ENCODE data around the gene FGF8.

The FGF8 gene

DNA sequence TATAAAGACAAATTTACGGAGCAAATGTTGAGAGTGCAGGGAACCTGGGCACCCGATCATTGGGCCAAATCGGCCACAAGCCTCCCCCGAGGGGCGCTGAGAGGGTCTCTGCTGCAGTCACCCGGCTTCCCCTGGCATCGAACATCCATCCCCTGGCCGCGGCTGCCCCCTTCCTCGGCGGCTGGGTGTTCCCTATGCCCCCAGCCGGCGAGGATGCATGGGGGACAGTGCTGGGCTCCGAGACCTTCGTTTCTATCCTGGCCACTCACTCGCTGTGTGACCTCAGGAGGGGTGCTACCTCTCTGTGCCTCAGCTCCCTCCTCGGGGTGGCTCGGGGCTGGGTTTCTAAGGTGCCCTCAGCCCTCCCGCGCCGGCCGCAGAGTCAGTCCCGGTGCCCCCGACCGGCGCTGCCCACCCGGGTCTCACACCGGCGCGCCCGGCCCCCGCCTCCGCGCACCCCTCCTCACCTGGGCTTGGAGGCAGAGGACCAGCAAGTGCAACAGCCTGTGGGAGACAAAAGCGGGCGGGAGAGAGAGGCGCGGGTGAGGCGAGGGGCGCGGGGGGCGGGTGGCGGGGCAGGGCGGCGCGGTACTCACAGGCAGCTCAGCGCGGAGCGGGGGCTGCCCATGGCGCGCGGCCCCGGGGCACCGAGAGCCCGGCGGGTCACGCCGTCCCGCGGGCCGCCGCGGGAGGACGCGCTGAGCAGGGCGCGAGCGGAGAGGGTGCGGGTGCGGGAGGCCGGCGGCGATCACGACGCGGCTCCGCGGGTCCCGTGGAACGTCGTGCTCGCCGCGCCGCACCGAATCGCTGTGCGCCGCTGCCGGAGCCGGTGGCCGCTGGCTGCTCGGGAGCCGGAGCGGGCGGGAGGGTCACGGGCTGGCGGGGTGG lies at the start of gene FGF8:
Gene FGF8, minus strand, starts transcription at position 842 of the 888 bp plus-strand sequence. Its CDS starts 214 bp downstream, at position 628.
- ATAC-seq: no peak
- no peak for DNase-seq
- peak within 1 kb of the TSS; percentile 42 to 68 for H3K4me3 Mint-ChIP-seq
- peaks cover 48% of the 10 kb centered on the region for H3K4me1 Mint-ChIP-seq
- no peak within 1 kb of the TSS for H3K27ac Mint-ChIP-seq
- no peaks in the 10 kb centered on the region for H3K9me3 Mint-ChIP-seq
- H3K27me3 Mint-ChIP-seq: peaks cover 85% of the 10 kb centered on the region

DNA sequence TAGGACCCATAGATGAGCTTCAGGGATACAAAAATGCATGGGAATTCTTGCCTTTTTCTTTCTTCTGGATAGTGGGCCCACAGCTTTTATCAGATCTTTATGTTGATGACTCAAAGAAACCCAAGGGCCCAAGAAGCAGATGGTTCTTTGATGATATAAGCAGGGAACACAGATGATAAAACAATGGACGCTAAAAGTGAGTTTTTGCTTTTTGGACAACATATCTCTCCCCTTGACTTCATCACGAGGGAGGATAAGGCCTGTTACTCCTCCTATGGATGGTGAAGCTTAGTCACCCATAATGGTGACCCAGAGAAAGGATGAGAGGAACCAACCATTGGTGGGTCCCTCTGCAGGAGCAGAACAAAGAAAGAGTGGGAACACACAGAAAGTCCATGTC lies 48.8 kb upstream of the FGF8 start:
- H3K4me3 Mint-ChIP-seq: no peak overlapping the region
- no peak for DNase-seq
- H3K27ac Mint-ChIP-seq: no peak overlapping the region
- H3K27me3 Mint-ChIP-seq: no peaks in the 10 kb centered on the region
- H3K4me1 Mint-ChIP-seq: peaks cover 15% of the 10 kb centered on the region
- H3K9me3 Mint-ChIP-seq: no peaks in the 10 kb centered on the region
- no peak for ATAC-seq

GRCh38 chr10:101818872-101819633 lies 43.1 kb upstream of the FGF8 start:
- H3K27ac Mint-ChIP-seq: peak overlapping the region; percentile 95 to 98
- H3K4me3 Mint-ChIP-seq: peak overlapping the region; percentile 91 to 93
- ATAC-seq (peak; percentile 67), DNase-seq (no peak)
- H3K4me1 Mint-ChIP-seq: peaks cover 40% of the 10 kb centered on the region
- no peaks in the 10 kb centered on the region for H3K27me3 Mint-ChIP-seq
- no peaks in the 10 kb centered on the region for H3K9me3 Mint-ChIP-seq

DNA sequence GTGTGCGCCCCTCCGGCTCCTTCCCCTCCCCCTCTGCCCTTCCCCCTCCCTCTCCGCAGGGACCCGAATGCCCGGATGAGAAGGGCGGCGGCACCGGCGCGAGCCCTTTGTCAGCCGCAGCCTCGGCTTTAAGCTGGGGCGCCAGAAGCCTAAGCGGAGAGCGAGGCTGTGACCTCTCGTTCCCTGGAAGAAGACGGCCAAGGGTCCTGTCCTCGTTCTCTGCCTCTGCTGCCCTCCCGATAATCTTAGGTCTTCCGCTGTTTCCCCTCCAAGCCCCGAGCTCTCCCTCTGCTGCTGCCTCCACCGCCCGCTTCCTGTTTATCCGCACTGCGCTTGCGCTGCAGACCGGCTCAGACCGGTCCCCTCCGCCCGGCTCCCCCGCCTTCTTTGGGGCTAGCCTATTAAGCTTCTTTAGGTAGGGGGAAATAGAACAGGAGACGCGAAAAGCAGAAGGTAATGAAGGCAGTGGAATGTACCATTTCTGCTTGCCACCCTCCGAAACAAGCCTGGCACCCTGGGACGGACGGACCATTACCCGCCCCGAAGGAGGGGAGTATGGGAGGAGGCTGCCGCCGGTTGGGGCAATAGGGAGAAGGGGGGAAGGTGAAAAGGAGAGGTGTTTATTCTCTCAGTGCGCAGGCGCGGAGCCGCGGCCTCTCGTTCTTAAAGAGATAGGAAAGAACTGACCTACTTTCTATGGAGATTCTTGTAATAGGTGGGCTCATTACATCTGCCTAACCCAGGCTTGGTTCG lies 42.4 kb upstream of the FGF8 start, which contains the start of gene OGA:
Gene OGA, minus strand, starts transcription at position 326 of the 753 bp plus-strand sequence. CDS start 422 bp downstream, outside the sequence.
- DNase-seq: peak; percentile 97 to 99
- ATAC-seq: peak; percentile 94
- Mint-ChIP-seq H3K27me3 (no peaks in the 10 kb centered on the region), H3K4me1 (peaks cover 47% of the 10 kb centered on the region), H3K27ac (peak within 1 kb of the TSS; percentile 95 to 98), H3K4me3 (peak within 1 kb of the TSS; percentile 91 to 93), H3K9me3 (no peaks in the 10 kb centered on the region)

- ATAC-seq: peak; percentile 41
- peak in 1 of 2 donors; percentile 62 for DNase-seq
- H3K4me1 Mint-ChIP-seq: peaks cover 55% of the 10 kb centered on the region
Measured at GRCh38 chr10:101817337-101818118, 41.6 kb upstream of the FGF8 start.

GRCh38 chr10:101816913-101817336 lies 41.0 kb upstream of the FGF8 start:
- Mint-ChIP-seq H3K4me3 (peak overlapping the region; percentile 91 to 93), H3K27ac (peak overlapping the region in 1 of 2 donors; percentile 83), H3K4me1 (peaks cover 57% of the 10 kb centered on the region), H3K9me3 (no peaks in the 10 kb centered on the region), H3K27me3 (no peaks in the 10 kb centered on the region)
- ATAC-seq: no peak
- no peak for DNase-seq

More at GRCh38 chr10:101817337-101818118, 41.6 kb upstream of the FGF8 start:
- H3K9me3 Mint-ChIP-seq: no peaks in the 10 kb centered on the region
- H3K27ac Mint-ChIP-seq: peak overlapping the region; percentile 95 to 98
- H3K4me3 Mint-ChIP-seq: peak overlapping the region; percentile 91 to 93
- no peaks in the 10 kb centered on the region for H3K27me3 Mint-ChIP-seq

- Mint-ChIP-seq H3K4me1 (peaks cover 54% of the 10 kb centered on the region), H3K9me3 (no peaks in the 10 kb centered on the region)
- ATAC-seq: no peak
Measured at GRCh38 chr10:101816376-101816775, 40.5 kb upstream of the FGF8 start.

GRCh38 chr10:101814466-101815071 lies 38.7 kb upstream of the FGF8 start:
- no peak for ATAC-seq
- no peaks in the 10 kb centered on the region for H3K9me3 Mint-ChIP-seq
- H3K4me1 Mint-ChIP-seq: peaks cover 54% of the 10 kb centered on the region
- H3K27ac Mint-ChIP-seq: peak overlapping the region in 1 of 2 donors; percentile 93
- peak overlapping the region; percentile 91 to 93 for H3K4me3 Mint-ChIP-seq
- DNase-seq: no peak
- H3K27me3 Mint-ChIP-seq: no peaks in the 10 kb centered on the region

More at GRCh38 chr10:101816376-101816775, 40.5 kb upstream of the FGF8 start:
- no peaks in the 10 kb centered on the region for H3K27me3 Mint-ChIP-seq
- H3K4me3 Mint-ChIP-seq: peak overlapping the region; percentile 91 to 93
- peak overlapping the region; percentile 81 to 93 for H3K27ac Mint-ChIP-seq
- DNase-seq: no peak

GRCh38 chr10:101812606-101813005 lies 36.7 kb upstream of the FGF8 start:
- H3K4me3 Mint-ChIP-seq: no peak overlapping the region
- H3K27me3 Mint-ChIP-seq: no peaks in the 10 kb centered on the region
- H3K4me1 Mint-ChIP-seq: peaks cover 49% of the 10 kb centered on the region
- DNase-seq (no peak), ATAC-seq (no peak)
- H3K9me3 Mint-ChIP-seq: no peaks in the 10 kb centered on the region
- H3K27ac Mint-ChIP-seq: no peak overlapping the region

GRCh38 chr10:101807158-101807557 lies 31.2 kb upstream of the FGF8 start:
- ATAC-seq: no peak
- Mint-ChIP-seq H3K27me3 (no peaks in the 10 kb centered on the region), H3K4me1 (peaks cover 18% of the 10 kb centered on the region), H3K4me3 (no peak overlapping the region), H3K9me3 (no peaks in the 10 kb centered on the region), H3K27ac (no peak overlapping the region)
- no peak for DNase-seq

- Mint-ChIP-seq H3K9me3 (no peaks in the 10 kb centered on the region), H3K4me3 (no peak overlapping the region), H3K4me1 (peaks cover 13% of the 10 kb centered on the region), H3K27me3 (no peaks in the 10 kb centered on the region), H3K27ac (peak overlapping the region in 1 of 2 donors; percentile 61)
- ATAC-seq: no peak
- DNase-seq: no peak
Measured at GRCh38 chr10:101803511-101803910, 27.6 kb upstream of the FGF8 start.

- DNase-seq (no peak), ATAC-seq (no peak)
- Mint-ChIP-seq H3K4me1 (peaks cover 14% of the 10 kb centered on the region), H3K27ac (peak overlapping the region in 1 of 2 donors; percentile 57), H3K4me3 (no peak overlapping the region), H3K27me3 (no peaks in the 10 kb centered on the region), H3K9me3 (no peaks in the 10 kb centered on the region)
Measured at GRCh38 chr10:101797403-101798059, 21.6 kb upstream of the FGF8 start.

GRCh38 chr10:101793526-101793925 lies 17.6 kb upstream of the FGF8 start:
- Mint-ChIP-seq H3K4me3 (no peak overlapping the region), H3K4me1 (peaks cover 7% of the 10 kb centered on the region)

DNA sequence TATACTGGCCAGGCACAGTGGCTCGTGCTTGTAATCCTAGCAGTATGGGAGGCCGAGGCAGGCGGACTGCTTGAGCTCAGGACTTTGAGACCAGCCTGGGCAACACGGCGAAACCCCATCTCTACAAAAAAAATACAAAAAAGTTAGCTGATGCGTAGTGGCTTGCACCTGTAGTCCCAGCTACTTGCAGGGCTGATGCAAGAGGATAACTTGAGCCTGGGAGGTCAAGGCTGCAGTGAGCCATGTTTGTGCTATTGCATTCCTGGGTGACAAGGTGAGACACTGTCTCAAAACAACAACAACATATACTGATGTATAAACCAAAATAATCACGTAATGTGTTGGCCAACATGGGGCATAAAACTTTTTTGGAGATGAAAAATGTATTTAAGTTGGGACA lies 13.8 kb upstream of the FGF8 start:
- Mint-ChIP-seq H3K27ac (no peak overlapping the region), H3K4me1 (peaks cover 20% of the 10 kb centered on the region)

More at GRCh38 chr10:101793526-101793925, 17.6 kb upstream of the FGF8 start:
- Mint-ChIP-seq H3K27ac (no peak overlapping the region), H3K27me3 (no peaks in the 10 kb centered on the region), H3K9me3 (no peaks in the 10 kb centered on the region)
- ATAC-seq: no peak
- no peak for DNase-seq

More for the DNA sequence above, 13.8 kb upstream of the FGF8 start:
- no peaks in the 10 kb centered on the region for H3K9me3 Mint-ChIP-seq
- DNase-seq (no peak), ATAC-seq (no peak)
- no peaks in the 10 kb centered on the region for H3K27me3 Mint-ChIP-seq
- H3K4me3 Mint-ChIP-seq: no peak overlapping the region

Data from stimulated activated naive CD8-positive, alpha-beta T cell treated with anti-CD3 and anti-CD28 coated beads, Interleukin-15, amount 100 ng/mL, for 72 hours (primary cell).